H1 (cell line): ENCODE results near the gene TMEM150B. TPM values are rescaled to one million over a fixed set of nuclear protein-coding genes. Genes with fewer than 3 reads are reported as not detected.

Experiments used
- CHD1 ChIP-seq: IDR thresholded peaks from 2 replicates; pipeline ENCODE4 v1.6.1; 2012; ENCODE audit warnings: low read depth, low read length, improper control_type of control experiment
- HDAC2 ChIP-seq, 2 experiments: fragments of 300-600 bp in 1 of 2; sonication (generic) in 1 of 2; IDR thresholded peaks; 2 replicates each; pipeline ENCODE4 v1.6.1; 2011 to 2012; ENCODE audit warnings: low read depth in 2 of 2, low read length in 2 of 2, mild to moderate bottlenecking in 2 of 2, moderate library complexity in 2 of 2, borderline replicate concordance in 1 of 2, inconsistent platforms in 1 of 2
- SIN3A ChIP-seq, 2 experiments: IDR thresholded peaks in 1 of 2; conservative IDR thresholded peaks in 1 of 2; 2 replicates each; pipeline ENCODE4 v1.6.1; 2011 to 2012; ENCODE audit warnings: low read length in 2 of 2, improper control_type of control experiment in 1 of 2, low read depth in 1 of 2, mild to moderate bottlenecking in 1 of 2
- YY1 ChIP-seq: IDR thresholded peaks from 2 replicates; pipeline ENCODE4 v1.6.1; 2011; ENCODE audit warnings: low read depth, mild to moderate bottlenecking, low read length
- polyA plus RNA-seq, 7 experiments: library from polyadenylated mRNA; depleted of rRNA in 3 of 7; stranded (reverse) in 5 of 7; unstranded in 2 of 7; fragments of >200 nt in 5 of 7; fragments of 200-250 nt in 2 of 7; gene quantifications; 1 replicate in 5 of 7; 2 replicates in 1 of 7; 4 replicates in 1 of 7; pipeline versions ENCODE4 v1.2.1 to v1.2.3, GENCODE V29; 2011 to 2013; ENCODE audit warnings: missing spikeins in 2 of 7, mixed read lengths in 2 of 7
- total RNA-seq: library from RNA; stranded (reverse); fragmentation: NEBNext Ultra II Directional; extraction: Animal tissue kit (Norgen Biotek cat#: 25700); gene quantifications from 2 replicates; pipeline ENCODE4 v1.2.1, GENCODE V29; 2021
- TF ChIP-seq, protein P1 (sequence below): fragments of 300-600 bp; sonication (generic); IDR thresholded peaks from 2 replicates; pipeline ENCODE4 v1.7.1; 2012; ENCODE audit warnings: low read length, moderate library complexity, mild to moderate bottlenecking, inconsistent platforms; ENCODE audit not compliant: insufficient replicate concordance

Gene TMEM150B
- total and polyA plus RNA-seq, 2 of the 8 experiments (the other 6 are each of a cell fraction or from before 2014, with no cell fraction given): 0.41 to 0.91 TPM

DNA sequence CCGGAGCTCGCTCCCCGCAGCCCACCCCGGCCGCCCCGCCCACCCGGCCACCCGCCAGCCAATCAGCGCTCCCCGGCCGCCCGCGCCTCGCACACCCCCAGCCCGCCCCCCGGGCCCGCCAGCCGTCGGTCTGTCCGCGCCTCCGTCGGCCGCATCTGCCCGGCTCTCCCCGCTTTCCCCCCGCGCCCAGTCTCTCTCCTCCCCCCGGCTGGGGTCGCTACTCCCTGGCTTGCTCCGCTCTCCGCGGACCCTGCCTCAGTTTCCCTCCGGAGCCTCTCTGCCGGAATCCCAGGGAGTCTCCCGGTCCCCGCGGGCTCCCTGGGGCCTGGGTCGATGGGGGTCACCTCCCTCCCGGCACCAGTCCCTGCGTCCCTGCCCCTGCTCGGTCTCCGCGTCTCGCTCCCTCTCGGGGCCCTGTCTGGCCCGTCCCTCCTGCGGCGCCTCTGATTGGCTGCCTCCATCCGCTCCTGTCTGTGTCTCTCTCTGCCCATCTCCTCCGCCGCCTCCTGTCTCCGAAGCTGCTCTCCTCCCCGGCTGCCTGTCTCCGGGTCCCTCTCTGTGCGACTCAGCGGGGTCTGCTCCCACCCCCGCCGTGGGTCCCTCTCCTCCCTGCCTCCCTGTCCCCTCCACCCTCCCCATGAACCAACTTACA lies 44.6 kb upstream of the TMEM150B start (continued):
- TF ChIP-seq, protein P1, sequence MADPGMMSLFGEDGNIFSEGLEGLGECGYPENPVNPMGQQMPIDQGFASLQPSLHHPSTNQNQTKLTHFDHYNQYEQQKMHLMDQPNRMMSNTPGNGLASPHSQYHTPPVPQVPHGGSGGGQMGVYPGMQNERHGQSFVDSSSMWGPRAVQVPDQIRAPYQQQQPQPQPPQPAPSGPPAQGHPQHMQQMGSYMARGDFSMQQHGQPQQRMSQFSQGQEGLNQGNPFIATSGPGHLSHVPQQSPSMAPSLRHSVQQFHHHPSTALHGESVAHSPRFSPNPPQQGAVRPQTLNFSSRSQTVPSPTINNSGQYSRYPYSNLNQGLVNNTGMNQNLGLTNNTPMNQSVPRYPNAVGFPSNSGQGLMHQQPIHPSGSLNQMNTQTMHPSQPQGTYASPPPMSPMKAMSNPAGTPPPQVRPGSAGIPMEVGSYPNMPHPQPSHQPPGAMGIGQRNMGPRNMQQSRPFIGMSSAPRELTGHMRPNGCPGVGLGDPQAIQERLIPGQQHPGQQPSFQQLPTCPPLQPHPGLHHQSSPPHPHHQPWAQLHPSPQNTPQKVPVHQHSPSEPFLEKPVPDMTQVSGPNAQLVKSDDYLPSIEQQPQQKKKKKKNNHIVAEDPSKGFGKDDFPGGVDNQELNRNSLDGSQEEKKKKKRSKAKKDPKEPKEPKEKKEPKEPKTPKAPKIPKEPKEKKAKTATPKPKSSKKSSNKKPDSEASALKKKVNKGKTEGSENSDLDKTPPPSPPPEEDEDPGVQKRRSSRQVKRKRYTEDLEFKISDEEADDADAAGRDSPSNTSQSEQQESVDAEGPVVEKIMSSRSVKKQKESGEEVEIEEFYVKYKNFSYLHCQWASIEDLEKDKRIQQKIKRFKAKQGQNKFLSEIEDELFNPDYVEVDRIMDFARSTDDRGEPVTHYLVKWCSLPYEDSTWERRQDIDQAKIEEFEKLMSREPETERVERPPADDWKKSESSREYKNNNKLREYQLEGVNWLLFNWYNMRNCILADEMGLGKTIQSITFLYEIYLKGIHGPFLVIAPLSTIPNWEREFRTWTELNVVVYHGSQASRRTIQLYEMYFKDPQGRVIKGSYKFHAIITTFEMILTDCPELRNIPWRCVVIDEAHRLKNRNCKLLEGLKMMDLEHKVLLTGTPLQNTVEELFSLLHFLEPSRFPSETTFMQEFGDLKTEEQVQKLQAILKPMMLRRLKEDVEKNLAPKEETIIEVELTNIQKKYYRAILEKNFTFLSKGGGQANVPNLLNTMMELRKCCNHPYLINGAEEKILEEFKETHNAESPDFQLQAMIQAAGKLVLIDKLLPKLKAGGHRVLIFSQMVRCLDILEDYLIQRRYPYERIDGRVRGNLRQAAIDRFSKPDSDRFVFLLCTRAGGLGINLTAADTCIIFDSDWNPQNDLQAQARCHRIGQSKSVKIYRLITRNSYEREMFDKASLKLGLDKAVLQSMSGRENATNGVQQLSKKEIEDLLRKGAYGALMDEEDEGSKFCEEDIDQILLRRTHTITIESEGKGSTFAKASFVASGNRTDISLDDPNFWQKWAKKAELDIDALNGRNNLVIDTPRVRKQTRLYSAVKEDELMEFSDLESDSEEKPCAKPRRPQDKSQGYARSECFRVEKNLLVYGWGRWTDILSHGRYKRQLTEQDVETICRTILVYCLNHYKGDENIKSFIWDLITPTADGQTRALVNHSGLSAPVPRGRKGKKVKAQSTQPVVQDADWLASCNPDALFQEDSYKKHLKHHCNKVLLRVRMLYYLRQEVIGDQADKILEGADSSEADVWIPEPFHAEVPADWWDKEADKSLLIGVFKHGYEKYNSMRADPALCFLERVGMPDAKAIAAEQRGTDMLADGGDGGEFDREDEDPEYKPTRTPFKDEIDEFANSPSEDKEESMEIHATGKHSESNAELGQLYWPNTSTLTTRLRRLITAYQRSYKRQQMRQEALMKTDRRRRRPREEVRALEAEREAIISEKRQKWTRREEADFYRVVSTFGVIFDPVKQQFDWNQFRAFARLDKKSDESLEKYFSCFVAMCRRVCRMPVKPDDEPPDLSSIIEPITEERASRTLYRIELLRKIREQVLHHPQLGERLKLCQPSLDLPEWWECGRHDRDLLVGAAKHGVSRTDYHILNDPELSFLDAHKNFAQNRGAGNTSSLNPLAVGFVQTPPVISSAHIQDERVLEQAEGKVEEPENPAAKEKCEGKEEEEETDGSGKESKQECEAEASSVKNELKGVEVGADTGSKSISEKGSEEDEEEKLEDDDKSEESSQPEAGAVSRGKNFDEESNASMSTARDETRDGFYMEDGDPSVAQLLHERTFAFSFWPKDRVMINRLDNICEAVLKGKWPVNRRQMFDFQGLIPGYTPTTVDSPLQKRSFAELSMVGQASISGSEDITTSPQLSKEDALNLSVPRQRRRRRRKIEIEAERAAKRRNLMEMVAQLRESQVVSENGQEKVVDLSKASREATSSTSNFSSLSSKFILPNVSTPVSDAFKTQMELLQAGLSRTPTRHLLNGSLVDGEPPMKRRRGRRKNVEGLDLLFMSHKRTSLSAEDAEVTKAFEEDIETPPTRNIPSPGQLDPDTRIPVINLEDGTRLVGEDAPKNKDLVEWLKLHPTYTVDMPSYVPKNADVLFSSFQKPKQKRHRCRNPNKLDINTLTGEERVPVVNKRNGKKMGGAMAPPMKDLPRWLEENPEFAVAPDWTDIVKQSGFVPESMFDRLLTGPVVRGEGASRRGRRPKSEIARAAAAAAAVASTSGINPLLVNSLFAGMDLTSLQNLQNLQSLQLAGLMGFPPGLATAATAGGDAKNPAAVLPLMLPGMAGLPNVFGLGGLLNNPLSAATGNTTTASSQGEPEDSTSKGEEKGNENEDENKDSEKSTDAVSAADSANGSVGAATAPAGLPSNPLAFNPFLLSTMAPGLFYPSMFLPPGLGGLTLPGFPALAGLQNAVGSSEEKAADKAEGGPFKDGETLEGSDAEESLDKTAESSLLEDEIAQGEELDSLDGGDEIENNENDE: no peak
- TF ChIP-seq SIN3A (conservative IDR thresholded peaks at IDR 0.05 in 1 of 2, IDR thresholded peaks at IDR 0.05 in 1 of 2; ENCODE audit: low read depth in 1 of 2, low read length in 2 of 2) (peak in 1 of 2 experiments; percentile 54; a peak in 2 of 4 replicates), YY1 (no peak), HDAC2 (IDR thresholded peaks at IDR 0.05; ENCODE audit: borderline replicate concordance in 1 of 2, low read depth in 2 of 2, low read length in 2 of 2) (0 out of 4 replicates have a peak, but pooled peaks of 1 of the 2 experiments have one; percentile 2), CHD1 (no peak)
